ENCODE results near the gene TBC1D14. TPM values are rescaled to one million over a fixed set of nuclear protein-coding genes. Genes with fewer than 3 reads are reported as not detected.

TBC1D14 gene
- total RNA-seq, 4 donors from 2014 or later, result 44.8 to 67.7 (median 55.7) TPM

DNA sequence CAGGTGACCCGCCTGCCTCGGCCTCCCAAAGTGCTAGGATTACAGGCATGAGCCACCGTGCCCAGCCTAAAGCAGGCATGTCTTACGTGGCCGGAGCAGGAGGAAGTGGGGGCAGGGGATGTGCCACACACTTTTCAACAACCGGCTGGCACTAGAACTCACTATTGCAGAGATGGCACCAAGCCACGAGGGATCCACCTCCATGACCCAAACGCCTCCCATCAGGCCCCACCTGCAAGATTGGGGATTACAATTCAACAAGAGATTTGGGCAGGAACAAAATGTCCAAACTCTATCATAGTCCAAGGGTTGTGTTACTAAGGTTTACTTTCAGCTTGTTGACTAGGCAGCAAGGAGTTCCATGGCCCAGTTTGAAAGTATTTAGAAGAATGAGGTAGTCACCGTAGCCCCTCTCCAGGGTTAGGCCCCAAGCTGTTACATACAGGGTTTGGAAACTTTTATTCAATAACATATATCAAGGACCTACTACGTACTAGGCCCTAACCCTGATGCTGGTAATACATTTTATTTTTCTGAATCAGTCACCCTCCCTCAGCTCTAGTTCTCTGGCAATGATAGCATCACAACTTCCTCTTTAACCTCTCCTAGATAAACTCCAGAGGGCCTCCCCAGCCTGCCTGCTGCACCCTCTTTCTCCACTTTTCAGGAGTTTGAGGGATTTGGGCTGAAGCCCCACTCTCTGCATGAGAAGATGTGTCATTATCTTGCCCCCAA lies 18.0 kb upstream of the TBC1D14 start:
- no peaks in the 10 kb centered on the region for H3K36me3 ChIP-seq
- peak overlapping the region; percentile 48 to 84 (median 66) for H3K27ac ChIP-seq
- peak overlapping the region in 2 of 4 donors; percentile 16 for H3K4me3 ChIP-seq
- no peaks in the 10 kb centered on the region for H3K9me3 ChIP-seq
- no peak for TF ChIP-seq POLR2A (IDR thresholded peaks at IDR 0.05)
- TF ChIP-seq, protein P1, sequence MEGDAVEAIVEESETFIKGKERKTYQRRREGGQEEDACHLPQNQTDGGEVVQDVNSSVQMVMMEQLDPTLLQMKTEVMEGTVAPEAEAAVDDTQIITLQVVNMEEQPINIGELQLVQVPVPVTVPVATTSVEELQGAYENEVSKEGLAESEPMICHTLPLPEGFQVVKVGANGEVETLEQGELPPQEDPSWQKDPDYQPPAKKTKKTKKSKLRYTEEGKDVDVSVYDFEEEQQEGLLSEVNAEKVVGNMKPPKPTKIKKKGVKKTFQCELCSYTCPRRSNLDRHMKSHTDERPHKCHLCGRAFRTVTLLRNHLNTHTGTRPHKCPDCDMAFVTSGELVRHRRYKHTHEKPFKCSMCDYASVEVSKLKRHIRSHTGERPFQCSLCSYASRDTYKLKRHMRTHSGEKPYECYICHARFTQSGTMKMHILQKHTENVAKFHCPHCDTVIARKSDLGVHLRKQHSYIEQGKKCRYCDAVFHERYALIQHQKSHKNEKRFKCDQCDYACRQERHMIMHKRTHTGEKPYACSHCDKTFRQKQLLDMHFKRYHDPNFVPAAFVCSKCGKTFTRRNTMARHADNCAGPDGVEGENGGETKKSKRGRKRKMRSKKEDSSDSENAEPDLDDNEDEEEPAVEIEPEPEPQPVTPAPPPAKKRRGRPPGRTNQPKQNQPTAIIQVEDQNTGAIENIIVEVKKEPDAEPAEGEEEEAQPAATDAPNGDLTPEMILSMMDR (IDR thresholded peaks at IDR 0.05), result no peak
- DNase-seq, result peak in 1 of 3 donors; percentile 45
- peaks cover 0 to 24% (median 7%) of the 10 kb centered on the region in 4 donors for H3K4me1 ChIP-seq
- no peaks in the 10 kb centered on the region for H3K27me3 ChIP-seq

DNA sequence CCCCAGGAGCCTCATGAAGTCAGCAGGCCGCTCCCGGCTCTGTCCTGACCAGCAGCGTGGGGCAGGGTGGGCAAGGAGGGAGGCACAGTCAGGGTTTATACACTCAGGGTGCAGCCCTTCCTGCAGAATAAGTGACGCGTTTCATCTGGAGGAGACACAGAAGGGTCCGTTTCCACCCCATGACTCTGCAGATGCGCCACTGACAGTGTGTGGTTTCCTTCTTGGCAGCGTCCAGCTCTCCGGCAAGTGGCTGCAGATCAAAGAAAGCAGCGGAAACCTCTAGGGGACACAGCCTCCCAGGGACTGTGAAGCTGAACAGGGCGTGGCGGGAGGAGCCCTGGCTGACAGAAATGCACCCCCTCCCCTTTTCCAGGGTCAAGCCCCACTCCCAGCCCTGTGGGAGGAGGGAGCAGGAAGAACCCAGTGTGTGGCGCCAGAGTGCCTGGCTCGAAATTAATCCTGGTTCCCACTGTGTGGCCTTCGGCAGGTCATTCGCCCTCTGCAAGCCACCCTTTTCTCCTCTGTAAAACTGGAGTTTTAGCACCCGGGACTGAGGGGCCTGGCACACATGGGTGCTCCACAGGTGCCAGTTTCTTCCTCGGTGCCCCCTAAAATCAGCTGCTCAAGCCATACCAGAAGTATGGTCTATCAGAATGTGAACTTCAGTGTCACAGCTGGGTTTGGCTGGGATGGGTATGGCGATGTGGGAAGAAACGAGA lies 17.3 kb upstream of the TBC1D14 start:
- peak overlapping the region; percentile 48 to 84 (median 66) for H3K27ac ChIP-seq

GRCh38 chr4:6892909-6893202 lies 16.8 kb upstream of the TBC1D14 start:
- TF ChIP-seq POLR2A (IDR thresholded peaks at IDR 0.05), result no peak
- TF ChIP-seq, protein P1 (IDR thresholded peaks at IDR 0.05), result no peak

More for the DNA sequence above, 17.3 kb upstream of the TBC1D14 start:
- Histone ChIP-seq H3K4me3 (peak overlapping the region in 2 of 4 donors; percentile 16), H3K27me3 (no peaks in the 10 kb centered on the region), H3K36me3 (no peaks in the 10 kb centered on the region), H3K9me3 (no peaks in the 10 kb centered on the region), H3K4me1 (peaks cover 0 to 24% (median 7%) of the 10 kb centered on the region in 4 donors)
- DNase-seq, result peak; percentile 44 to 82 (median 75)
- TF ChIP-seq, protein P1 (IDR thresholded peaks at IDR 0.05), result peak in 3 of 6 experiments; percentile 35 to 49 (median 44)
- no peak for TF ChIP-seq POLR2A (IDR thresholded peaks at IDR 0.05)

GRCh38 chr4:6893449-6894085 lies 16.1 kb upstream of the TBC1D14 start:
- peak in 2 of 3 donors; percentile 67 to 85 for DNase-seq
- Histone ChIP-seq H3K4me3 (no peak overlapping the region), H3K4me1 (peaks cover 0 to 24% (median 7%) of the 10 kb centered on the region in 4 donors), H3K36me3 (no peaks in the 10 kb centered on the region), H3K27ac (peak overlapping the region in 3 of 4 donors; percentile 58 to 84 (median 75)), H3K27me3 (no peaks in the 10 kb centered on the region), H3K9me3 (no peaks in the 10 kb centered on the region)
- TF ChIP-seq, protein P1 (IDR thresholded peaks at IDR 0.05), result peak in 3 of 6 experiments; percentile 11 to 27 (median 24)
- peak in 1 of 2 donors; percentile 48 for TF ChIP-seq POLR2A (IDR thresholded peaks at IDR 0.05)

More at GRCh38 chr4:6892909-6893202, 16.8 kb upstream of the TBC1D14 start:
- Histone ChIP-seq H3K9me3 (no peaks in the 10 kb centered on the region), H3K27ac (peak overlapping the region in 3 of 4 donors; percentile 58 to 84 (median 75)), H3K4me1 (peaks cover 0 to 24% (median 7%) of the 10 kb centered on the region in 4 donors), H3K36me3 (no peaks in the 10 kb centered on the region), H3K27me3 (no peaks in the 10 kb centered on the region), H3K4me3 (no peak overlapping the region)
- no peak for DNase-seq

DNA sequence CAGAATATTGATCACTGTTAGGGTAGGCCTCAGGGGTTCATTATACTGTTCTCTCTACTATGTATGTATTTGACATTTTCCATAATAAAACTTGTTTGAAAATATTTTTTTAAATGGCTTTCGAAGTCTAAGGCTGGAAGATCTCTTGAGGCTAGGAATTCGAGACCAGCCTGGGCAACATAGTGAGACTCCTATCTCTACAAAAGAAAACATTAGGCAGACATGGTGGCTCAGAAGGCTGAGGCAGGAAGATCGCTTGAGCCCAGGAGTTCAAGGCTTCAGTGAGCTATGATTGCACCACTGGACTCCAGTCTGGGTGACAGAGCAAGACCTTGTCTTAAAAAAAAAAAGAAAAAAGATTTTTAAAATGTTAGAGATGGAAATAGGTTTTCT lies 15.5 kb upstream of the TBC1D14 start:
- TF ChIP-seq, protein P1 (IDR thresholded peaks at IDR 0.05), result no peak
- no peak for TF ChIP-seq POLR2A (IDR thresholded peaks at IDR 0.05)
- Histone ChIP-seq H3K27ac (peak overlapping the region in 3 of 4 donors; percentile 58 to 84 (median 75)), H3K27me3 (no peaks in the 10 kb centered on the region), H3K4me1 (peaks cover 0 to 24% (median 7%) of the 10 kb centered on the region in 4 donors), H3K36me3 (no peaks in the 10 kb centered on the region), H3K9me3 (no peaks in the 10 kb centered on the region), H3K4me3 (no peak overlapping the region)
- DNase-seq, result peak in 1 of 3 donors; percentile 18
